Fibroblast of lung (primary cell): ENCODE measurements around the gene OR2V2. TPM values are rescaled to one million over a fixed set of nuclear protein-coding genes. Genes with fewer than 3 reads are reported as not detected.
A peak's percentile ranks its signal among the peaks of the same experiment; 100 is the strongest.

ENCODE experiments used
- DNase-seq, 2 donors: peaks; one replicate each; pipeline versions ENCODE4 v3.0.0 to v3.0.0-alpha.2; 2010; ENCODE audit warnings: low read depth in 2 of 2
- H2AFZ ChIP-seq: 2 replicates; pipeline ENCODE4 v1.5.1; 2012; ENCODE audit warnings: low read length, control low read depth, inconsistent platforms
- H3K27ac ChIP-seq: 2 replicates; pipeline ENCODE4 v1.5.1; 2011; ENCODE audit warnings: low read length, control low read depth; ENCODE audit not compliant: insufficient read depth
- H3K27me3 ChIP-seq: 2 replicates; pipeline ENCODE4 v1.5.1; 2011; ENCODE audit warnings: mild to moderate bottlenecking, low read length; ENCODE audit not compliant: control insufficient read depth, insufficient read depth
- H3K36me3 ChIP-seq: 2 replicates; pipeline ENCODE4 v1.5.1; 2011; ENCODE audit warnings: low read length; ENCODE audit not compliant: control insufficient read depth, insufficient read depth
- H3K4me1 ChIP-seq: 2 replicates; pipeline ENCODE4 v1.5.1; 2011; ENCODE audit warnings: low read length; ENCODE audit not compliant: control insufficient read depth, insufficient read depth; ENCODE audit errors: extremely low read depth
- H3K4me2 ChIP-seq: 2 replicates; pipeline ENCODE4 v1.5.1; 2011; ENCODE audit warnings: low read length, control low read depth; ENCODE audit not compliant: insufficient read depth; ENCODE audit errors: extremely low read depth
- H3K4me3 ChIP-seq, 4 experiments: fragments of 200-600 bp in 1 of 4; sonication (generic) in 1 of 4; replicated peaks in 1 of 4; 2 replicates each; pipeline ENCODE4 v1.5.1; 2011 to 2016; ENCODE audit warnings: low read length in 4 of 4, low read depth in 3 of 4, mild to moderate bottlenecking in 3 of 4, control low read depth in 2 of 4, inconsistent platforms in 1 of 4, mixed read lengths in 1 of 4; ENCODE audit not compliant: insufficient read depth in 1 of 4; ENCODE audit errors: control extremely low read depth in 1 of 4
- H3K79me2 ChIP-seq: 2 replicates; pipeline ENCODE4 v1.5.1; 2012; ENCODE audit warnings: mild to moderate bottlenecking, low read length, inconsistent platforms; ENCODE audit not compliant: control insufficient read depth, insufficient read depth
- H3K9ac ChIP-seq: 2 replicates; pipeline ENCODE4 v1.5.1; 2011; ENCODE audit warnings: mild to moderate bottlenecking, low read length, control low read depth; ENCODE audit not compliant: insufficient read depth
- H3K9me3 ChIP-seq: 2 replicates; pipeline ENCODE4 v1.5.1; 2012; ENCODE audit warnings: low read depth, low read length; ENCODE audit not compliant: control insufficient read depth, insufficient read depth
- H4K20me1 ChIP-seq: 2 replicates; pipeline ENCODE4 v1.5.1; 2011; ENCODE audit warnings: low read length; ENCODE audit not compliant: control insufficient read depth, insufficient read depth; ENCODE audit errors: extremely low read depth
- EZH2 ChIP-seq: IDR thresholded peaks from 2 replicates; pipeline ENCODE4 v1.5.1; 2012; ENCODE audit warnings: low read length, control low read depth, mild to moderate bottlenecking; ENCODE audit errors: missing control alignments
- polyA plus RNA-seq, 2 donors: library from polyadenylated mRNA; depleted of rRNA in 1 of 2; stranded (reverse) in 1 of 2; unstranded in 1 of 2; fragments of >200 nt; gene quantifications; 2 replicates each; pipeline ENCODE4 v1.2.1, GENCODE V29; 2011 to 2012; ENCODE audit warnings: missing spikeins in 1 of 2
- total RNA-seq: library from RNA; depleted of rRNA; stranded (reverse); fragments of >200 nt; gene quantifications from 2 replicates; pipeline ENCODE4 v1.2.1, GENCODE V29; 2014
- TF ChIP-seq, protein P1 (sequence below), 2 donors: IDR thresholded peaks in 1 of 2; conservative IDR thresholded peaks in 1 of 2; 1 replicate in 1 of 2; 2 replicates in 1 of 2; pipeline ENCODE4 v1.5.1; 2011 to 2012; ENCODE audit warnings: low read length in 2 of 2, control low read depth in 1 of 2, inconsistent platforms in 1 of 2, low read depth in 1 of 2, mild to moderate bottlenecking in 1 of 2

Gene OR2V2
- total and polyA plus RNA-seq, 2 donors (not counting 1 experiment from before 2014, with no cell fraction given): not detected

DNA sequence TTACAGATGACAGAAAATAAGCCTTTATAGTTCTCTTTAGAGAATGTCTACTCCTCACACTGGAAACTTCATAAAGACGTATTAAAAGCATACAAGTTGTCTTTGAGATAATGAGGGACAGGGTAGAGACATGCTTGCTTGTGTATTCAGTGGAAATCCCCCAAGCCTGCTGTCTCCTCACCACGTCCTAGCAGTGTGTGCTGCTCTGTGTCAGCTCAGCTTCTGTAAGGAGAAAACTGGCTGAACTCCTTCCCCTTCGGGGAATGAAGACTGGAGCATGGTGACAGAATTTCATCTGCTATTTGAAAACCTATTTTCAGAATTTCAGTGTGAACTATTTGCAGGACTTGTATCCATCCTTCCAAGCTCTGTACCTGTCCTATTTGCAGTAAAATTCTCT is 9.4 kb downstream of the OR2V2 start:
- Histone ChIP-seq H3K4me2 (no peak overlapping the region), H3K36me3 (no peaks in the 10 kb centered on the region), H3K4me3 (no peak overlapping the region), H4K20me1 (no peaks in the 10 kb centered on the region), H3K4me1 (peaks cover 4% of the 10 kb centered on the region), H2AFZ (no peak overlapping the region), H3K9me3 (no peaks in the 10 kb centered on the region), H3K27me3 (no peaks in the 10 kb centered on the region), H3K9ac (no peak overlapping the region), H3K27ac (no peak overlapping the region), H3K79me2 (no peaks in the 10 kb centered on the region)
- no peak for TF ChIP-seq EZH2
- TF ChIP-seq, protein P1, sequence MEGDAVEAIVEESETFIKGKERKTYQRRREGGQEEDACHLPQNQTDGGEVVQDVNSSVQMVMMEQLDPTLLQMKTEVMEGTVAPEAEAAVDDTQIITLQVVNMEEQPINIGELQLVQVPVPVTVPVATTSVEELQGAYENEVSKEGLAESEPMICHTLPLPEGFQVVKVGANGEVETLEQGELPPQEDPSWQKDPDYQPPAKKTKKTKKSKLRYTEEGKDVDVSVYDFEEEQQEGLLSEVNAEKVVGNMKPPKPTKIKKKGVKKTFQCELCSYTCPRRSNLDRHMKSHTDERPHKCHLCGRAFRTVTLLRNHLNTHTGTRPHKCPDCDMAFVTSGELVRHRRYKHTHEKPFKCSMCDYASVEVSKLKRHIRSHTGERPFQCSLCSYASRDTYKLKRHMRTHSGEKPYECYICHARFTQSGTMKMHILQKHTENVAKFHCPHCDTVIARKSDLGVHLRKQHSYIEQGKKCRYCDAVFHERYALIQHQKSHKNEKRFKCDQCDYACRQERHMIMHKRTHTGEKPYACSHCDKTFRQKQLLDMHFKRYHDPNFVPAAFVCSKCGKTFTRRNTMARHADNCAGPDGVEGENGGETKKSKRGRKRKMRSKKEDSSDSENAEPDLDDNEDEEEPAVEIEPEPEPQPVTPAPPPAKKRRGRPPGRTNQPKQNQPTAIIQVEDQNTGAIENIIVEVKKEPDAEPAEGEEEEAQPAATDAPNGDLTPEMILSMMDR (conservative IDR thresholded peaks at IDR 0.05 in 1 of 2, IDR thresholded peaks at IDR 0.05 in 1 of 2; ENCODE audit: low read depth in 1 of 2, low read length in 2 of 2): no peak
- DNase-seq: no peak

DNA sequence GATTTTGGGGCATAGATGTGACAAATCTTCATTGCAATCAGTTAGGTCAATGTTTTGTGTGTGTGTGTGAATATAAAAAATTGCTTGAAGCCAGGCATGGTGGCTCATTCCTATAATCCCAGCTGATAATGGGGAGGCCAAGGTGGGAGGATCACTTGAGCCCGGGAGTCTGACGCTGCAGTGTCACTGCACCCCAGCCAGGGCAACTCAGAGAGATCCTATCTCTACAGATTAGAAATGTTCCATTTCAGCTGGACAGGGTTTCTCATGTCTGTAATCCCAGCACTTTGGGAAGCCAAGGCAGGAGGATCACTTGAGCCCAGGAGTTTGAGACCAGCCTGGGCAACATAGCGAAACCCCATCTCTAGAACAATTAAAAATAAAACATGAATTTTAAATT is 11.5 kb downstream of the OR2V2 start:
- Histone ChIP-seq H3K4me1 (peaks cover 4% of the 10 kb centered on the region), H3K4me2 (no peak overlapping the region), H2AFZ (no peak overlapping the region), H3K27ac (no peak overlapping the region), H3K79me2 (no peaks in the 10 kb centered on the region), H3K36me3 (no peaks in the 10 kb centered on the region), H3K27me3 (no peaks in the 10 kb centered on the region), H3K9me3 (no peaks in the 10 kb centered on the region), H4K20me1 (no peaks in the 10 kb centered on the region), H3K9ac (no peak overlapping the region), H3K4me3 (no peak overlapping the region)
- TF ChIP-seq, protein P1 (conservative IDR thresholded peaks at IDR 0.05 in 1 of 2, IDR thresholded peaks at IDR 0.05 in 1 of 2; ENCODE audit: low read depth in 1 of 2, low read length in 2 of 2): no peak
- TF ChIP-seq EZH2: no peak
- no peak for DNase-seq

DNA sequence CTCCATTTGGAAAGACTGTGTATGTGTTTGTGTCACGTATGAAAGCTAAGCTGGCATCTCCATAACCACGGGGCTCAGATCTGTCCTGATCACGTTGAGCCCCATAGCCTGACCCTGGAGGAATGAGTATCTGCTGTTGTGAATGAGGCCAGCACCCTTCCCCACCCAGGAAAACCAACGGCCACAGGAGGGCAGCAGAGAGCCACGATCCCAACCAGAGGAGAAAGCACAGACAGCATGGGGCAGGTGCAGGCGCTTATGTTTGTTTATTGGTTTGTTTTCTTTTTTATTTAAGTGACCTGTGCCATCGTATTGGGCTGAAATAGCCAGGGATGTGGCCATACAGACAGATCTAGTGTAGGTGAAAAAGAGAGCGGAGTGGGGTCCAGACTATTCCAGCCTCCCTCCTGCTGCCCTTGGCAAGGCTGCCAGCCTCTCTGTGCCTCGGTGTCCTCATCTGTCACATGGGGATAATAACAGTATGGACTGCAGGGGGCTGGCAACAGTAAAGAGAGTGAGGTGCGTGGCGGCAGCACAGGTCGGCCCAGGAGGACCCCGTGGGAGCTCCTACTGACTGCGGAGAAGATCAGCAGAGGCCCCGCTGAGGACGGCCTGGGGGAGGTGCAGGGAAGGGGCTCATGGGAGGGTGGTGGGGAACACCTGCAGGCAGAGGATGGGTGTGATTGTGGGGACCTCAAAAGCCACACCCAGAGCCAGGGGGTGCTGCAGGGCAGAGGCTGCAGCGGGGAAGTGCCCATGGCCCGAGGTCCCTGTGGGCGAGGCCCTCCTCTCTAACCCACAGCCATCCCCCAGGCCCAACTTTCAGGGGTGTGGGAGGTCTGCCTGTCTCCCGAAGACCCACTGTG is 12.1 kb downstream of the OR2V2 start:
- no peak overlapping the region for H3K4me3 ChIP-seq
- peak; percentile 48 to 72 for DNase-seq
- no peaks in the 10 kb centered on the region for H3K9me3 ChIP-seq
- peaks cover 4% of the 10 kb centered on the region for H3K4me1 ChIP-seq
- no peaks in the 10 kb centered on the region for H4K20me1 ChIP-seq
- no peak overlapping the region for H3K4me2 ChIP-seq
- no peaks in the 10 kb centered on the region for H3K36me3 ChIP-seq
- H3K9ac ChIP-seq: no peak overlapping the region
- H3K27ac ChIP-seq: peak overlapping the region; percentile 86
- H3K27me3 ChIP-seq: no peaks in the 10 kb centered on the region
- H3K79me2 ChIP-seq: no peaks in the 10 kb centered on the region
- TF ChIP-seq, protein P1 (conservative IDR thresholded peaks at IDR 0.05 in 1 of 2, IDR thresholded peaks at IDR 0.05 in 1 of 2; ENCODE audit: low read depth in 1 of 2, low read length in 2 of 2): peak; percentile 90 to 93
- no peak for TF ChIP-seq EZH2
- H2AFZ ChIP-seq: peak overlapping the region; percentile 71
